ENCODE data around the gene ACRBP. TPM values are rescaled to one million over a fixed set of nuclear protein-coding genes. Genes with fewer than 3 reads are reported as not detected.
A peak's percentile ranks its signal among the peaks of the same experiment; 100 is the strongest.

ACRBP gene
- total RNA-seq, 1 donor from 2014 or later, result 5.0 TPM

- Mint-ChIP-seq H3K36me3 (ENCODE audit: insufficient read depth) (peaks cover 8% of the 10 kb centered on the region), H3K9me3 (ENCODE audit: low read depth) (no peaks in the 10 kb centered on the region), H3K4me1 (ENCODE audit: low read depth) (peaks cover 39% of the 10 kb centered on the region), H3K4me3 (ENCODE audit: low read depth) (no peak overlapping the region), H3K27ac (no peak overlapping the region), H3K27me3 (no peaks in the 10 kb centered on the region)
- DNase-seq (ENCODE audit: low spot score, unreplicated experiment), result no peak
- TF ChIP-seq, protein P1, sequence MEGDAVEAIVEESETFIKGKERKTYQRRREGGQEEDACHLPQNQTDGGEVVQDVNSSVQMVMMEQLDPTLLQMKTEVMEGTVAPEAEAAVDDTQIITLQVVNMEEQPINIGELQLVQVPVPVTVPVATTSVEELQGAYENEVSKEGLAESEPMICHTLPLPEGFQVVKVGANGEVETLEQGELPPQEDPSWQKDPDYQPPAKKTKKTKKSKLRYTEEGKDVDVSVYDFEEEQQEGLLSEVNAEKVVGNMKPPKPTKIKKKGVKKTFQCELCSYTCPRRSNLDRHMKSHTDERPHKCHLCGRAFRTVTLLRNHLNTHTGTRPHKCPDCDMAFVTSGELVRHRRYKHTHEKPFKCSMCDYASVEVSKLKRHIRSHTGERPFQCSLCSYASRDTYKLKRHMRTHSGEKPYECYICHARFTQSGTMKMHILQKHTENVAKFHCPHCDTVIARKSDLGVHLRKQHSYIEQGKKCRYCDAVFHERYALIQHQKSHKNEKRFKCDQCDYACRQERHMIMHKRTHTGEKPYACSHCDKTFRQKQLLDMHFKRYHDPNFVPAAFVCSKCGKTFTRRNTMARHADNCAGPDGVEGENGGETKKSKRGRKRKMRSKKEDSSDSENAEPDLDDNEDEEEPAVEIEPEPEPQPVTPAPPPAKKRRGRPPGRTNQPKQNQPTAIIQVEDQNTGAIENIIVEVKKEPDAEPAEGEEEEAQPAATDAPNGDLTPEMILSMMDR (IDR thresholded peaks at IDR 0.05; ENCODE audit: unreplicated experiment), result peak; percentile 8
Observed at GRCh38 chr12:6608592-6609281, 38.5 kb downstream of the ACRBP start.

- TF ChIP-seq, protein P1 (IDR thresholded peaks at IDR 0.05; ENCODE audit: unreplicated experiment), result no peak
- H3K4me1 Mint-ChIP-seq (ENCODE audit: low read depth), result peaks cover 41% of the 10 kb centered on the region
Observed at GRCh38 chr12:6607751-6608591, 39.3 kb downstream of the ACRBP start.

GRCh38 chr12:6606331-6607131, 40.7 kb downstream of the ACRBP start:
- H3K27ac Mint-ChIP-seq, result no peak overlapping the region
- H3K9me3 Mint-ChIP-seq (ENCODE audit: low read depth), result no peaks in the 10 kb centered on the region
- peaks cover 30% of the 10 kb centered on the region for H3K4me1 Mint-ChIP-seq (ENCODE audit: low read depth)
- H3K27me3 Mint-ChIP-seq, result no peaks in the 10 kb centered on the region
- peak; percentile 58 for DNase-seq (ENCODE audit: low spot score, unreplicated experiment)
- peaks cover 16% of the 10 kb centered on the region for H3K36me3 Mint-ChIP-seq (ENCODE audit: insufficient read depth)
- H3K4me3 Mint-ChIP-seq (ENCODE audit: low read depth), result no peak overlapping the region
- TF ChIP-seq, protein P1 (IDR thresholded peaks at IDR 0.05; ENCODE audit: unreplicated experiment), result no peak

More at GRCh38 chr12:6607751-6608591, 39.3 kb downstream of the ACRBP start:
- no peak for DNase-seq (ENCODE audit: low spot score, unreplicated experiment)
- Mint-ChIP-seq H3K27ac (no peak overlapping the region), H3K4me3 (ENCODE audit: low read depth) (no peak overlapping the region), H3K9me3 (ENCODE audit: low read depth) (no peaks in the 10 kb centered on the region), H3K27me3 (no peaks in the 10 kb centered on the region), H3K36me3 (ENCODE audit: insufficient read depth) (peaks cover 9% of the 10 kb centered on the region)

DNA sequence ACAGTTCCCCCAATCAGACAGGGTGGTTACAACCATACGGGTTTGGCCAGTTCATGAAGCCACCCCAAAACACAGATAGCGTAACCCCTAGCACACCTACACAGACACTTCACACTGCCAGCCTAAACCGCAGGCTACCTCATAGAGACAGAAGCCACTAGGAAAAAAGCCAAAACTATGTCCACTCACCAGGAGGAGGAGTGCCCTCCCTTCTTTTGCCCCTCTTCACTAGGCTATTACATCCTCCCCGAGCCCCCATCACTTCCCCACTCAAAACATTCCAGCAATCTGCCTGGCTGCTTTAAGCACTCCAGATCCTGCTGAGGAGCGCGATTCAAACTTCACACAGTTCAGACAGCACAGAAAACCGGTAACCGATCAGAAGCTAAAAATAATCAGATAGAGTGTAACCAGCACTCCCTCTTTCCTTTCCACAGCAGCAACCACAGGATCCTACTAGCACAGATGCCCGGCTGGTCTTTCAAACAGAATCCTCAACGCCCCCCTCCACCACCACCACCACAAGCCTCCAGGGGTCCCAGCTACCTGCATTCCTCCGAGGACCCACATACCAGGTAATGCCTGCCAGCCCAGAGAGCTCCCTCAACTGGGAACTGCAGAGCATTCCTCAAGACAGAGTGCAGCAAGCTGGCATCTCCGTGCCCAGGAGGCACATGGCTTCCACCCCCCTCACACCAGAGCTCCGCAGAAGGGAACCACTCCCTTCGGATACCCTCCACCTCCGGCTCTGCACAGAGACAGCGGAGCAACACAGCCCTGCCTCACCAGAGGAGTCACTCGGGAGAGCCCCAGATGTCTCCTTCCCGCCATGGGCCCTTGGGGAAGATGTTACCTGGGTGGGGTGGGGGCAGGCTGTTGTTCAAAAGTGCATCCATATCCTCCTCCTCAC, 41.6 kb downstream of the ACRBP start:
- no peak for DNase-seq (ENCODE audit: low spot score, unreplicated experiment)
- Mint-ChIP-seq H3K9me3 (ENCODE audit: low read depth) (no peaks in the 10 kb centered on the region), H3K36me3 (ENCODE audit: insufficient read depth) (peaks cover 24% of the 10 kb centered on the region), H3K4me3 (ENCODE audit: low read depth) (no peak overlapping the region), H3K27me3 (no peaks in the 10 kb centered on the region), H3K27ac (peak overlapping the region; percentile 90), H3K4me1 (ENCODE audit: low read depth) (peaks cover 30% of the 10 kb centered on the region)
- TF ChIP-seq, protein P1 (IDR thresholded peaks at IDR 0.05; ENCODE audit: unreplicated experiment), result no peak

All from progenitor cell of endocrine pancreas (in vitro differentiated cells).